H9 (cell line): ENCODE data around the gene CHI3L2. TPM values are rescaled to one million over a fixed set of nuclear protein-coding genes. Genes with fewer than 3 reads are reported as not detected.

Experiments
- DNase-seq: peaks from one replicate; pipeline ENCODE4 v3.0.0-alpha.2; 2017
- H2AFZ ChIP-seq: one replicate; pipeline ENCODE4 v1.6.1; 2013; ENCODE audit warnings: mild to moderate bottlenecking, low read length, control low read depth, moderate library complexity
- H2AK5ac ChIP-seq: 2 replicates; pipeline ENCODE4 v1.6.1; 2013; ENCODE audit warnings: low read length, control low read depth, mixed read lengths; ENCODE audit not compliant: insufficient read length
- H2BK120ac ChIP-seq: one replicate; pipeline ENCODE4 v1.6.1; 2013; ENCODE audit warnings: low read depth, mild to moderate bottlenecking, low read length, control low read depth, inconsistent platforms; ENCODE audit not compliant: poor library complexity, severe bottlenecking
- H2BK12ac ChIP-seq: 2 replicates; pipeline ENCODE4 v1.6.1; 2013; ENCODE audit warnings: low read length, control low read depth, mixed read lengths, low read depth; ENCODE audit not compliant: insufficient read length
- H2BK15ac ChIP-seq: 2 replicates; pipeline ENCODE4 v1.6.1; 2013; ENCODE audit warnings: low read depth, low read length, control low read depth
- H2BK20ac ChIP-seq: one replicate; pipeline ENCODE4 v1.6.1; 2013; ENCODE audit warnings: low read depth, mild to moderate bottlenecking, low read length, control low read depth, inconsistent platforms; ENCODE audit not compliant: poor library complexity, severe bottlenecking
- H2BK5ac ChIP-seq: 2 replicates; pipeline ENCODE4 v1.6.1; 2013; ENCODE audit warnings: low read length, control low read depth, mixed read lengths; ENCODE audit not compliant: insufficient read length
- H3K14ac ChIP-seq: 2 replicates; pipeline ENCODE4 v1.6.1; 2013; ENCODE audit warnings: low read length, control low read depth; ENCODE audit not compliant: insufficient read depth
- H3K18ac ChIP-seq: 2 replicates; pipeline ENCODE4 v1.6.1; 2013; ENCODE audit warnings: low read depth, mild to moderate bottlenecking, mixed read lengths, low read length, control low read depth; ENCODE audit not compliant: insufficient read length
- H3K23ac ChIP-seq: 2 replicates; pipeline ENCODE4 v1.6.1; 2013; ENCODE audit warnings: low read length, control low read depth, mixed read lengths, low read depth; ENCODE audit not compliant: insufficient read length
- H3K23me2 ChIP-seq: 2 replicates; pipeline ENCODE4 v1.6.1; 2013; ENCODE audit warnings: low read depth, mild to moderate bottlenecking, mixed read lengths, low read length, control low read depth; ENCODE audit not compliant: insufficient read length, poor library complexity, severe bottlenecking
- H3K27ac ChIP-seq: 2 replicates; pipeline ENCODE4 v1.5.1; 2013; ENCODE audit warnings: low read length, control low read depth, mixed read lengths, low read depth; ENCODE audit not compliant: insufficient read length
- H3K27me3 ChIP-seq: 2 replicates; pipeline ENCODE4 v1.6.1; 2013; ENCODE audit warnings: low read length, control low read depth, inconsistent platforms; ENCODE audit not compliant: insufficient read depth
- H3K4ac ChIP-seq: 2 replicates; pipeline ENCODE4 v1.6.1; 2013; ENCODE audit warnings: low read depth, mild to moderate bottlenecking, control low read depth, inconsistent platforms, low read length, moderate library complexity
- H3K4me1 ChIP-seq: 2 replicates; pipeline ENCODE4 v1.6.1; 2013; ENCODE audit warnings: low read length, control low read depth, inconsistent platforms; ENCODE audit not compliant: insufficient read depth
- H3K4me2 ChIP-seq: 2 replicates; pipeline ENCODE4 v1.6.1; 2013; ENCODE audit warnings: low read length, control low read depth, mixed read lengths; ENCODE audit not compliant: insufficient read length, insufficient read depth
- H3K56ac ChIP-seq: 2 replicates; pipeline ENCODE4 v1.6.1; 2013; ENCODE audit warnings: low read depth, mild to moderate bottlenecking, mixed read lengths, low read length, control low read depth; ENCODE audit not compliant: insufficient read length
- H3K79me1 ChIP-seq: 2 replicates; pipeline ENCODE4 v1.6.1; 2013; ENCODE audit warnings: low read depth, mild to moderate bottlenecking, moderate library complexity, low read length, control low read depth, inconsistent platforms; ENCODE audit not compliant: insufficient read depth, poor library complexity, severe bottlenecking
- H3K79me2 ChIP-seq: 2 replicates; pipeline ENCODE4 v1.6.1; 2013; ENCODE audit warnings: low read length, control low read depth, inconsistent platforms; ENCODE audit not compliant: insufficient read depth
- H3K9ac ChIP-seq: 2 replicates; pipeline ENCODE4 v1.6.1; 2013; ENCODE audit warnings: low read length, control low read depth, mixed read lengths; ENCODE audit not compliant: insufficient read length; ENCODE audit errors: extremely low read depth
- H3K9me3 ChIP-seq: one replicate; pipeline ENCODE4 v1.6.1; 2013; ENCODE audit warnings: low read depth, low read length, inconsistent platforms; ENCODE audit not compliant: control insufficient read depth
- H3T11ph ChIP-seq: one replicate; pipeline ENCODE4 v1.6.1; 2013; ENCODE audit warnings: mild to moderate bottlenecking, low read length, control low read depth, inconsistent platforms
- H4K20me1 ChIP-seq: one replicate; pipeline ENCODE4 v1.6.1; 2013; ENCODE audit not compliant: control insufficient read depth, insufficient read length, insufficient read depth
- H4K5ac ChIP-seq: 2 replicates; pipeline ENCODE4 v1.6.1; 2013; ENCODE audit warnings: low read depth, mild to moderate bottlenecking, mixed read lengths, low read length, control low read depth; ENCODE audit not compliant: insufficient read length
- H4K8ac ChIP-seq: replicated peaks from 2 replicates; pipeline ENCODE4 v1.6.1; 2013; ENCODE audit warnings: low read length, control low read depth, mixed read lengths, low read depth; ENCODE audit not compliant: insufficient read length
- H4K91ac ChIP-seq: 2 replicates; pipeline ENCODE4 v1.6.1; 2013; ENCODE audit warnings: low read depth, mild to moderate bottlenecking, moderate library complexity, mixed read lengths, low read length, control low read depth; ENCODE audit not compliant: insufficient read length
- H3K27ac Mint-ChIP-seq, 3 experiments: 2 replicates in 2 of 3; 3 replicates in 1 of 3; pipeline ENCODE4 v1.8.0; 2020 to 2021; ENCODE audit warnings: mixed read lengths in 3 of 3, mild to moderate bottlenecking in 1 of 3, moderate library complexity in 1 of 3
- H3K27me3 Mint-ChIP-seq: 2 replicates; pipeline ENCODE4 v1.8.0; 2021; ENCODE audit warnings: low read depth, mild to moderate bottlenecking, moderate library complexity, mixed read lengths
- H3K36me3 Mint-ChIP-seq, 3 experiments: 2 replicates in 2 of 3; 3 replicates in 1 of 3; pipeline ENCODE4 v1.8.0; 2020 to 2021; ENCODE audit warnings: low read depth in 3 of 3, mixed read lengths in 3 of 3; ENCODE audit not compliant: insufficient read depth in 1 of 3
- H3K4me1 Mint-ChIP-seq, 2 experiments: 2 replicates each; pipeline ENCODE4 v1.8.0; 2020; ENCODE audit warnings: mixed read lengths in 2 of 2
- H3K4me3 Mint-ChIP-seq, 2 experiments: 2 replicates in 1 of 2; 3 replicates in 1 of 2; pipeline ENCODE4 v1.8.0; 2020 to 2021; ENCODE audit warnings: mild to moderate bottlenecking in 2 of 2, mixed read lengths in 2 of 2, moderate library complexity in 1 of 2
- H3K9me3 Mint-ChIP-seq, 2 experiments: 2 replicates in 1 of 2; 3 replicates in 1 of 2; pipeline ENCODE4 v1.8.0; 2020; ENCODE audit warnings: mild to moderate bottlenecking in 2 of 2, mixed read lengths in 2 of 2, moderate library complexity in 1 of 2
- WGBS: extraction: QIAGEN DNeasy Blood & Tissue Kit; methylation state at CpG from one replicate; pipeline ENCODE4 v1.1.7; 2013; ENCODE audit warnings: missing lambda C conversion rate, low lambda C conversion rate, mixed read lengths; ENCODE audit not compliant: insufficient read length; ENCODE audit errors: extremely low coverage; 5-methylcytosine and 5-hydroxymethylcytosine counted together
- total RNA-seq: library from RNA; stranded (reverse); gene quantifications from 2 replicates; pipeline ENCODE4 v1.2.1, GENCODE V29; 2021
- TF ChIP-seq, protein P1 (sequence below): fragments of 200-600 bp; sonication (generic); conservative IDR thresholded peaks from 3 replicates; pipeline ENCODE4 v1.8.0; 2021; ENCODE audit warnings: antibody characterized with exemption, mild to moderate bottlenecking

CHI3L2 gene
- total RNA-seq, 1 experiment from 2014 or later = not detected

DNA sequence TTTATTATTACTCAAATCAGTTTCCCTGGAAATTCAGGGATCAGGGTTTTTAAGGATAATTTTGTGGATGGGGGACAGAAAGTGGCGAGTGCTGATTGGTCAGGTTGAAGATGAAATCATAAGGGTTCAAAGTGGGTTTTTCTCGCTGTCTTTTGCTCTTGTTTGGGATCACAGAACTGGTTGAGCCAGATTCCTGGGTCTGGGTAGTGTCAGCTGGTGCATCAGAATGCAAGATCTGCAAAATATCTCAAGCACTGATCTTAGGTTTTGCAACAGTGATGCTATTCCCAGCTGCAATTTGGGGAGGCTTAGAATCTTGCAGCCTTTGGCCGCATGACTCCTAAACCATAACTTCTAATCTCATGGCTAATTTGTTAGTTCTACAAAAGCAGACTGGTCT, 9.3 kb downstream of the CHI3L2 start:
- Histone ChIP-seq H3K23me2 (no peaks in the 10 kb centered on the region), H4K91ac (no peak overlapping the region), H3K9ac (no peak overlapping the region), H3K79me2 (no peaks in the 10 kb centered on the region), H3K56ac (no peak overlapping the region), H3K18ac (no peak overlapping the region), H2BK20ac (no peak overlapping the region), H3K27ac (no peak overlapping the region), H3K4me1 (no peaks in the 10 kb centered on the region), H2BK120ac (no peak overlapping the region), H3K79me1 (no peaks in the 10 kb centered on the region), H3T11ph (no peak overlapping the region), H3K4ac (no peak overlapping the region), H2BK5ac (no peak overlapping the region), H2BK12ac (no peak overlapping the region), H3K27me3 (no peaks in the 10 kb centered on the region), H4K20me1 (no peaks in the 10 kb centered on the region), H3K4me2 (no peak overlapping the region), H4K5ac (no peak overlapping the region), H2BK15ac (no peak overlapping the region), H3K23ac (no peak overlapping the region), H2AFZ (no peak overlapping the region), H3K14ac (no peak overlapping the region), H2AK5ac (no peak overlapping the region), H3K9me3 (no peaks in the 10 kb centered on the region), H4K8ac (no peak overlapping the region)
- no peak overlapping the region for H3K27ac Mint-ChIP-seq
- no peak for DNase-seq
- peaks cover 25 to 27% of the 10 kb centered on the region in 2 experiments for H3K4me1 Mint-ChIP-seq
- H3K4me3 Mint-ChIP-seq = no peak overlapping the region
- TF ChIP-seq, protein P1, sequence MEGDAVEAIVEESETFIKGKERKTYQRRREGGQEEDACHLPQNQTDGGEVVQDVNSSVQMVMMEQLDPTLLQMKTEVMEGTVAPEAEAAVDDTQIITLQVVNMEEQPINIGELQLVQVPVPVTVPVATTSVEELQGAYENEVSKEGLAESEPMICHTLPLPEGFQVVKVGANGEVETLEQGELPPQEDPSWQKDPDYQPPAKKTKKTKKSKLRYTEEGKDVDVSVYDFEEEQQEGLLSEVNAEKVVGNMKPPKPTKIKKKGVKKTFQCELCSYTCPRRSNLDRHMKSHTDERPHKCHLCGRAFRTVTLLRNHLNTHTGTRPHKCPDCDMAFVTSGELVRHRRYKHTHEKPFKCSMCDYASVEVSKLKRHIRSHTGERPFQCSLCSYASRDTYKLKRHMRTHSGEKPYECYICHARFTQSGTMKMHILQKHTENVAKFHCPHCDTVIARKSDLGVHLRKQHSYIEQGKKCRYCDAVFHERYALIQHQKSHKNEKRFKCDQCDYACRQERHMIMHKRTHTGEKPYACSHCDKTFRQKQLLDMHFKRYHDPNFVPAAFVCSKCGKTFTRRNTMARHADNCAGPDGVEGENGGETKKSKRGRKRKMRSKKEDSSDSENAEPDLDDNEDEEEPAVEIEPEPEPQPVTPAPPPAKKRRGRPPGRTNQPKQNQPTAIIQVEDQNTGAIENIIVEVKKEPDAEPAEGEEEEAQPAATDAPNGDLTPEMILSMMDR = no peak
- H3K9me3 Mint-ChIP-seq = peaks cover 0 to 5% of the 10 kb centered on the region in 2 experiments; a peak in 2 of 5 replicates
- H3K27me3 Mint-ChIP-seq = no peaks in the 10 kb centered on the region; the same call in 1 of the 2 replicates
- no CpG with 5 or more reads among the region's 3 CpGs for WGBS
- 0 out of 7 replicates have a peak, but pooled peaks cover 0 to 5% (median 0%) of the 10 kb centered on the region in 3 experiments for H3K36me3 Mint-ChIP-seq
